AG10803 (cell line): ENCODE measurements around the gene AFAP1.

Experiments
- DNase-seq: peaks from one replicate; pipeline ENCODE4 v3.0.0; 2010; ENCODE audit warnings: low read depth
- H3K4me3 ChIP-seq: 2 replicates; pipeline ENCODE4 v1.5.1; 2011; ENCODE audit warnings: mild to moderate bottlenecking, low read length, control low read depth
- TF ChIP-seq, protein P1 (sequence below): conservative IDR thresholded peaks from 2 replicates; pipeline ENCODE4 v1.5.1; 2011; ENCODE audit warnings: mild to moderate bottlenecking, low read length, control low read depth, inconsistent platforms

AFAP1 gene

DNA sequence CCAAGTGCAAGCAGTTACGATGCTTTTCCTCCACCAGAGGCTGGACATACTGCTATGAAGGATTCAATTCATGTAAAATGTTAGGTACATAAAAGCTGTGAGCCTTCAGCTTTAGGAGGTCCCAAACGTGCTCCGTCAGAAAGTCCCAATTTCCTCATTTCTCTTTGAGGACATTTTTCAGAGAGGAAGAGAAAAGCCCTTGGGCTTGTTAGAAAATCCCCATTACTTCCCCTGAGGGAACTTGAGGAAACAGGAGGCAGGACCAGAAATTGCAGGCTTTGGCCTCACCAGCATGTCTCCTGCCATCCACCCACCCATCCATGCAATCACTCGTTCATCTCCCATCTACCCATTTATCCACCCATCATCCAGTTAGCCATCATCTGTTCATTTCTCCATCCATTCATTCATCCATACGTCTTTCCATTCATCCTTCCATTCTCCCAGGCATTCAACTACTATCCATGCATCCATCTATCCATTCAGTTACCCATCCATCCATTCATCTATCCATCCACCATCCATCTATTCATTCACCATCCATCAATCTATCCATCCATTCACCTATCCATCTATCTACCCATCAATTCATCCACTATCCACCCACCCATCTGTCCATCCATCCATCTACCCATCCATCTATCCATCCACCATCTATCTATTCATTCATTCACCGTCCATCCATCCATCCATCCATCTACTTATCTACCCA, 223.5 kb downstream of the AFAP1 start:
- DNase-seq, result no peak
- no peak overlapping the region for H3K4me3 ChIP-seq
- TF ChIP-seq, protein P1, sequence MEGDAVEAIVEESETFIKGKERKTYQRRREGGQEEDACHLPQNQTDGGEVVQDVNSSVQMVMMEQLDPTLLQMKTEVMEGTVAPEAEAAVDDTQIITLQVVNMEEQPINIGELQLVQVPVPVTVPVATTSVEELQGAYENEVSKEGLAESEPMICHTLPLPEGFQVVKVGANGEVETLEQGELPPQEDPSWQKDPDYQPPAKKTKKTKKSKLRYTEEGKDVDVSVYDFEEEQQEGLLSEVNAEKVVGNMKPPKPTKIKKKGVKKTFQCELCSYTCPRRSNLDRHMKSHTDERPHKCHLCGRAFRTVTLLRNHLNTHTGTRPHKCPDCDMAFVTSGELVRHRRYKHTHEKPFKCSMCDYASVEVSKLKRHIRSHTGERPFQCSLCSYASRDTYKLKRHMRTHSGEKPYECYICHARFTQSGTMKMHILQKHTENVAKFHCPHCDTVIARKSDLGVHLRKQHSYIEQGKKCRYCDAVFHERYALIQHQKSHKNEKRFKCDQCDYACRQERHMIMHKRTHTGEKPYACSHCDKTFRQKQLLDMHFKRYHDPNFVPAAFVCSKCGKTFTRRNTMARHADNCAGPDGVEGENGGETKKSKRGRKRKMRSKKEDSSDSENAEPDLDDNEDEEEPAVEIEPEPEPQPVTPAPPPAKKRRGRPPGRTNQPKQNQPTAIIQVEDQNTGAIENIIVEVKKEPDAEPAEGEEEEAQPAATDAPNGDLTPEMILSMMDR, result no peak

DNA sequence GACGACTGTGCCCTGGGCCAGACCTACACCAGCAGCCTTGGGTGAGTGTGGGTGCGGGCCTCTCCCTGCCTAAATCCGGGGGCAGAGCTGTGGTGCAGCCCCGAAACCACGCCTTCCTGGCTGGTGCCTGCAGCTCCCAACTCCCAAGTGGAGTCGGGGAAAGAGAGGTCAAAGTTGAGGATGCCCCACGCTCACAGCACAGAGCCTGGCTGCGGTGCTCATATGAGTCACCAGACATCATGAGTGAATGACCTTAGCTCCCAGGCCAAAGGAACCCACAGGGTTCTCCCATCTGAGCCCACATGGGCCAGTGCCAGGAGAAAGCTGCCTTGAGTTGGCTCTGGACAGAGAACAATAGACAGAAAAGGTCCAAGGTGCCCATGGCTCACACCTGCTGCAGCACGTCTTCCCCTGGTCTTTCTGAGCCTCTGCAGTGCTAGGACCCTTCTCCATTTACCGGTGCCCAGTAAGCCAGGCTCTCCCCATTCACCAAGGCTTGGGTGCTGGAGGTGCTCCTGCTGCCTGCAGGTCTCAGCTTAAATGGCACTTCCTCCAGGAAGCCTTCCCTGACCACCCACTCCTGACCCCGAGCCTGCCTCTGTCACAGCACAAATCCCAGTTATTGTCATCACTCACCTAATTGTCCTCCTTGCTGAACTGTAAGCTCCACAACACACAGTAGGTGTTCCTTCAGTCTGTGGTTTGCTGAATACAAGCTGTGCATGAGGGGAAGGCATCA, 224.2 kb downstream of the AFAP1 start:
- DNase-seq, result no peak
- TF ChIP-seq, protein P1, result no peak
- no peak overlapping the region for H3K4me3 ChIP-seq

DNA sequence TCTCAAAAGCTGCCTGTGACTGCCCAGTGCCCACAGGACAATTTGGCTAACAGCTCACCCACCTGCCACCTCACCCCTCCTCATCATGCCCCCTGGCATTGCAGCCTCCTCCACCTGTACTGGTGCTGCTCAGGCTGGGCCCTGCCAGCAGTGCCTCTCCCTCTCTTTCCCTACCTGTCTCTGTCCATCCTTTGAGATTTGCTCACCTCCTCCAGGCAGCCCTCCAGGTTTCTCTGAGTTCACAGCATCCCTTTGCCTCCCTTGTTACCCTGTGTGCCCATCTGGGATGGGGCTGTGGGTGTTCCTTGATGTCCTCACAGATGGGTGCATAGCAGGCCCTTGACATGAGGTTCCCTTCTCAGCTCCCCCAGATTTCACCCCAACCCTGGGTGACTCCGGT, 224.9 kb downstream of the AFAP1 start:
- H3K4me3 ChIP-seq, result no peak overlapping the region
- TF ChIP-seq, protein P1, result no peak
- DNase-seq, result no peak

DNA sequence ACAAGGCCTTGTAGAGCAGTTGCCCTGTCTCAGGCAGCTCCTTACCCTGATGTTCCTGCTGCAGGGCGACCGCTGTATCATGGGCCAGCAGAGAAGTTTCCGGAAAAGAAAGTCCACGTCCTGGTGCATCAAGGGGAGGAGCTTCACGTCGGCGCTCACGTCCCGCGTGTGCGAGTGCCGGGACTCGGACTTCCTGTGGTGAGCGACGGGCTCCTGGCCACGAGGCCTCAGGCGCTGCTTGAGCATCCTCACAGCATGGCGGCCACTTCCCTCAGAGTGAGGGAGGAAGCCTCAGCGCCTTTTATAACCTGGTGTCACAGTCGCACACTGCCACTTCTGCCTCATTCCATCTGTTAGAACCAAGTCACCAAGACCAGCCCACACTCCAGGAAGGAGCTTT, 225.5 kb downstream of the AFAP1 start:
- no peak overlapping the region for H3K4me3 ChIP-seq
- TF ChIP-seq, protein P1, result no peak
- no peak for DNase-seq

DNA sequence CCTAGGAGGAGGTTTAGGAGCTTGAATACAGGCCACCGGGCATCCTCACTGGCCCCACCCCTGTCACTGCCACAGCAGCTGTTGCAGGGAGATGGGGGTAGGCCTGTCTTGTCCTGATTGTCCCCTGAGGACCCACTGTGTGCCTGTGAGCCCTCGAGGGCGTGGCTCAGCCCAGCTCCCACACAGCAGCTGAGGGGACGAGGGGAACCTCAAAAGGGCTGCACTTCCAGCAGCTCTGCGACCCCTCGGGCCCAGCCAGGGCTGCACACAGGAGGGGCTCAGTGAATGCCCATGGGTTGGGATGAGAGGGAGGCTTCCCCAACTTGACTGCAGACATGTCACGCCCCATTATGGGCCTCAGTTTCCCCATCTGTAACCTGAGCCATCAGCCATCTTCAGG, 225.9 kb downstream of the AFAP1 start:
- no peak overlapping the region for H3K4me3 ChIP-seq
- TF ChIP-seq, protein P1, result no peak
- no peak for DNase-seq

DNA sequence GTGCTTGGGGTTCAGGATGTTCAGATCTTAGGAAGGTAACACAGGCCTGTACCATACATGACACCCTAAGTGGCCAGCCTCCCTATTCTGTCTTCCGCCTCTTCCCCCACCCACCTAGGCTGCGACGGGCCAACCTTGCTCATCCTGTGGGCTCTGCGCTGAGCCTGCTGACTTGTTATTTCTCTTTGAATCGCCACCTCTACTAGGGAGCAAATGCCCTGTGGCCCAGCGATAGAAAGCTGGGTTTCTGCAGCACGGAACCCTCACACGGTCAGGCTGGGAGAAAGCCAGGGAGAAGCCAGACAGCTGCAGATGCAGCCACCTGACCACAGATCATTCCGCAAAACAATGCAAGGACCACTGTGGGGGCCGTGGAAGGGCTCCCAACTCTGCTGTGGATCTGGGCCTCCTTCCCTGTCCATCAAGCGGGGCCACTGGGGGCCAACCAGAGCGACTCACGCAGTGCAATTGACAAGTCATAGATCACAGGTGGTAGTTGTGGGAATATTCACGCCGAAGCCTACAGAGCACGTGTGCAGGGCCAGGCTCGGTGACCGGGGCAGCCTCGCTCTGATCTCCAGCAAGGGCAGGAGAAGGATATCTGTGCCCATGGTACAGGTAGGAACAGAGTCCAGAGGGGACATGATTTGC, 227.5 kb downstream of the AFAP1 start:
- H3K4me3 ChIP-seq, result no peak overlapping the region
- TF ChIP-seq, protein P1, result no peak
- no peak for DNase-seq
